ENCODE measurements around the gene JTB. TPM values are rescaled to one million over a fixed set of nuclear protein-coding genes. Genes with fewer than 3 reads are reported as not detected.

Gene JTB
- total and polyA plus RNA-seq, 2 of the 4 experiments (the other 2 are of a cell fraction), result 123 to 138 TPM

GRCh38 chr1:153973071-153973470 lies 4.4 kb downstream of the JTB start:
- ChIA-PET CTCF (no interaction called here), POLR2A (ENCODE audit: unreplicated experiment) (no interaction called here)
- no peak overlapping the region for H2BK5ac ChIP-seq (ENCODE audit: low read depth, low read length, poor library complexity, severe bottlenecking)
- H2AK5ac ChIP-seq (ENCODE audit: low read depth, low read length), result no peak overlapping the region
- no peak overlapping the region for H4K8ac ChIP-seq (ENCODE audit: low read depth in 2 of 2, low read length in 2 of 2)
- no peak overlapping the region for H2AFZ ChIP-seq (replicated peaks; ENCODE audit: low read length, poor library complexity)
- H3K18ac ChIP-seq (ENCODE audit: low read depth, low read length), result no peak overlapping the region
- no peak overlapping the region for H3K56ac ChIP-seq (ENCODE audit: extremely low read depth, insufficient read depth, low read length)
- H3K14ac ChIP-seq (replicated peaks; ENCODE audit: low read depth, low read length), result no peak overlapping the region
- H3K4me1 ChIP-seq (ENCODE audit: control insufficient read depth, insufficient read depth, low read length), result no peaks in the 10 kb centered on the region; the same call in 1 of the 2 replicates
- ATAC-seq (ENCODE audit: low read depth) (no peak), DNase-seq (no peak)
- H4K5ac ChIP-seq (ENCODE audit: low read depth, low read length), result no peak overlapping the region
- H2BK120ac ChIP-seq (ENCODE audit: low read depth, low read length), result no peak overlapping the region
- H4K20me1 ChIP-seq (ENCODE audit: insufficient read depth, low read length), result no peaks in the 10 kb centered on the region
- H3K4ac ChIP-seq (ENCODE audit: low read depth, low read length), result no peak overlapping the region
- H3K23ac ChIP-seq (ENCODE audit: low read depth, low read length), result no peak overlapping the region
- H3K79me1 ChIP-seq (ENCODE audit: low read depth in 1 of 2, low read length in 2 of 2), result peaks cover 22 to 46% of the 10 kb centered on the region in 2 experiments
- H2BK20ac ChIP-seq (ENCODE audit: low read depth, low read length), result no peak overlapping the region
- in situ Hi-C loops (cut with MboI; ENCODE audit: low sequenced_read_pairs), result loop anchor here (10.0 to 25.0 kb wide), 2 partner anchors 298 to 436 kb away; partner anchors contain the start of genes ILF2, NPR1, S100A3 and S100A4
- H3K27ac ChIP-seq (ENCODE audit: insufficient read depth, low read length), result no peak overlapping the region
- H3K9ac ChIP-seq (ENCODE audit: low read depth, low read length), result no peak overlapping the region
- H4K91ac ChIP-seq (ENCODE audit: insufficient read depth, low read depth, low read length), result no peak overlapping the region
- BruUV-seq (replicated peaks), result no TSS peak
- no peaks in the 10 kb centered on the region for H3K27me3 ChIP-seq (ENCODE audit: control insufficient read depth, insufficient read depth, low read length)
- intact Hi-C loops (cut with micrococcal nuclease), result no loop called here
- peaks cover 24% of the 10 kb centered on the region for H3K36me3 ChIP-seq (ENCODE audit: control insufficient read depth, insufficient read depth, low read length)
- TF ChIP-seq CEBPB (IDR thresholded peaks at IDR 0.05; ENCODE audit: low read depth, low read length) (no peak), FOS (IDR thresholded peaks at IDR 0.05; ENCODE audit: low read depth, low read length) (no peak), CHD1 (IDR thresholded peaks at IDR 0.05; ENCODE audit: low read depth, low read length) (no peak), RAD21 (IDR thresholded peaks at IDR 0.05; ENCODE audit: low read length) (no peak), MAZ (IDR thresholded peaks at IDR 0.05; ENCODE audit: borderline replicate concordance, low read depth, low read length) (no peak), NFE2L2 (IDR thresholded peaks at IDR 0.05; ENCODE audit: low read depth, low read length) (no peak), MXI1 (IDR thresholded peaks at IDR 0.05; ENCODE audit: borderline replicate concordance, low read depth, low read length) (no peak), POLR2A (IDR thresholded peaks at IDR 0.05; ENCODE audit: low read depth, low read length) (no peak), SMC3 (IDR thresholded peaks at IDR 0.05; ENCODE audit: low read depth, low read length) (no peak), RCOR1 (IDR thresholded peaks at IDR 0.05; ENCODE audit: insufficient replicate concordance, low read length) (no peak), MAFK (IDR thresholded peaks at IDR 0.05; ENCODE audit: low read depth, low read length) (no peak), BHLHE40 (IDR thresholded peaks at IDR 0.05; ENCODE audit: low read depth, low read length) (no peak), RFX5 (IDR thresholded peaks at IDR 0.05; ENCODE audit: low read depth, low read length) (no peak)
- TF ChIP-seq, protein P1, sequence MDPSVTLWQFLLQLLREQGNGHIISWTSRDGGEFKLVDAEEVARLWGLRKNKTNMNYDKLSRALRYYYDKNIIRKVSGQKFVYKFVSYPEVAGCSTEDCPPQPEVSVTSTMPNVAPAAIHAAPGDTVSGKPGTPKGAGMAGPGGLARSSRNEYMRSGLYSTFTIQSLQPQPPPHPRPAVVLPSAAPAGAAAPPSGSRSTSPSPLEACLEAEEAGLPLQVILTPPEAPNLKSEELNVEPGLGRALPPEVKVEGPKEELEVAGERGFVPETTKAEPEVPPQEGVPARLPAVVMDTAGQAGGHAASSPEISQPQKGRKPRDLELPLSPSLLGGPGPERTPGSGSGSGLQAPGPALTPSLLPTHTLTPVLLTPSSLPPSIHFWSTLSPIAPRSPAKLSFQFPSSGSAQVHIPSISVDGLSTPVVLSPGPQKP (IDR thresholded peaks at IDR 0.05; ENCODE audit: borderline replicate concordance, low read depth, low read length), result no peak
- TF ChIP-seq, protein P2, sequence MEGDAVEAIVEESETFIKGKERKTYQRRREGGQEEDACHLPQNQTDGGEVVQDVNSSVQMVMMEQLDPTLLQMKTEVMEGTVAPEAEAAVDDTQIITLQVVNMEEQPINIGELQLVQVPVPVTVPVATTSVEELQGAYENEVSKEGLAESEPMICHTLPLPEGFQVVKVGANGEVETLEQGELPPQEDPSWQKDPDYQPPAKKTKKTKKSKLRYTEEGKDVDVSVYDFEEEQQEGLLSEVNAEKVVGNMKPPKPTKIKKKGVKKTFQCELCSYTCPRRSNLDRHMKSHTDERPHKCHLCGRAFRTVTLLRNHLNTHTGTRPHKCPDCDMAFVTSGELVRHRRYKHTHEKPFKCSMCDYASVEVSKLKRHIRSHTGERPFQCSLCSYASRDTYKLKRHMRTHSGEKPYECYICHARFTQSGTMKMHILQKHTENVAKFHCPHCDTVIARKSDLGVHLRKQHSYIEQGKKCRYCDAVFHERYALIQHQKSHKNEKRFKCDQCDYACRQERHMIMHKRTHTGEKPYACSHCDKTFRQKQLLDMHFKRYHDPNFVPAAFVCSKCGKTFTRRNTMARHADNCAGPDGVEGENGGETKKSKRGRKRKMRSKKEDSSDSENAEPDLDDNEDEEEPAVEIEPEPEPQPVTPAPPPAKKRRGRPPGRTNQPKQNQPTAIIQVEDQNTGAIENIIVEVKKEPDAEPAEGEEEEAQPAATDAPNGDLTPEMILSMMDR (conservative IDR thresholded peaks at IDR 0.05; ENCODE audit: low read depth, low read length), result no peak
- TF ChIP-seq, protein P3, sequence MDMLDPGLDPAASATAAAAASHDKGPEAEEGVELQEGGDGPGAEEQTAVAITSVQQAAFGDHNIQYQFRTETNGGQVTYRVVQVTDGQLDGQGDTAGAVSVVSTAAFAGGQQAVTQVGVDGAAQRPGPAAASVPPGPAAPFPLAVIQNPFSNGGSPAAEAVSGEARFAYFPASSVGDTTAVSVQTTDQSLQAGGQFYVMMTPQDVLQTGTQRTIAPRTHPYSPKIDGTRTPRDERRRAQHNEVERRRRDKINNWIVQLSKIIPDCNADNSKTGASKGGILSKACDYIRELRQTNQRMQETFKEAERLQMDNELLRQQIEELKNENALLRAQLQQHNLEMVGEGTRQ (IDR thresholded peaks at IDR 0.05; ENCODE audit: low read depth, low read length), result no peak
- H3K9me3 ChIP-seq (ENCODE audit: control insufficient read depth, insufficient read depth, low read length), result no peaks in the 10 kb centered on the region
- no peak overlapping the region for H2AK9ac ChIP-seq (replicated peaks; ENCODE audit: low read depth, low read length, poor library complexity)
- H2BK15ac ChIP-seq (ENCODE audit: low read depth, low read length), result no peak overlapping the region
- WGBS, 2 experiments (ENCODE audit: extremely low coverage in 2 of 2, insufficient read length in 1 of 2), result 89% methylated on average over 2 of the region's 3 CpGs; no CpG with 5 or more reads in 1 of the 2 experiments
- dilution Hi-C loops (cut with HindIII; ENCODE audit: low sequenced_read_pairs, unreplicated experiment), result no loop called here
- H3K4me2 ChIP-seq (ENCODE audit: low read depth, low read length), result no peak overlapping the region
- H3K9me1 ChIP-seq (ENCODE audit: insufficient read depth, low read length), result peaks cover 19% of the 10 kb centered on the region
- no peak overlapping the region for H3K4me3 ChIP-seq (ENCODE audit: insufficient read depth, low read depth, low read length)
